GM18517 (cell line): ENCODE data around the gene TYW3.
"Not testable (repeated sequence)": the region's sequence is repeated elsewhere in the genome, so short reads cannot be mapped to it uniquely, and the experiment has no call there.

ENCODE experiments used
- ATAC-seq: cut with Tn5 transposase; IDR thresholded peaks from one replicate; pipeline ENCODE4 v1.9.1; 2021; ENCODE audit warnings: mild to moderate bottlenecking, moderate library complexity; ENCODE audit not compliant: unreplicated experiment

Gene TYW3

GRCh38 chr1:74729741-74730478 is 3.0 kb upstream of the TYW3 start:
- ATAC-seq = no peak

- peak; percentile 39 for ATAC-seq
These were observed 1.4 kb upstream of the TYW3 start for GRCh38 chr1:74731399-74732052.

- ATAC-seq = peak; percentile 15
These were observed 643 bp upstream of the TYW3 start for GRCh38 chr1:74732071-74732946.

- peak; percentile 58 for ATAC-seq
These were observed 892 bp downstream of the TYW3 start for GRCh38 chr1:74733604-74734484.

- no peak for ATAC-seq
These were observed 4.4 kb downstream of the TYW3 start for GRCh38 chr1:74737333-74737732.

- ATAC-seq = not testable (repeated sequence)
These were observed 7.5 kb downstream of the TYW3 start for GRCh38 chr1:74740307-74740980.

GRCh38 chr1:74745247-74745646 is 12.3 kb downstream of the TYW3 start:
- ATAC-seq = not testable (repeated sequence)

- ATAC-seq = peak; percentile 92
These were observed 16.0 kb downstream of the TYW3 start for GRCh38 chr1:74748960-74749359.

GRCh38 chr1:74753104-74753503 is 20.2 kb downstream of the TYW3 start:
- no peak for ATAC-seq

- ATAC-seq = no peak
These were observed 22.5 kb downstream of the TYW3 start for GRCh38 chr1:74755475-74755874.

GRCh38 chr1:74756650-74757049 is 23.7 kb downstream of the TYW3 start:
- ATAC-seq = not testable (repeated sequence)

- ATAC-seq = no peak
These were observed 30.9 kb downstream of the TYW3 start for GRCh38 chr1:74763807-74764206.

GRCh38 chr1:74766579-74766978 is 33.6 kb downstream of the TYW3 start:
- ATAC-seq = no peak

- ATAC-seq = no peak
These were observed 34.5 kb downstream of the TYW3 start for GRCh38 chr1:74767490-74767889.

- ATAC-seq = peak; percentile 82
These were observed 39.1 kb downstream of the TYW3 start for GRCh38 chr1:74771913-74772515.

GRCh38 chr1:74772945-74773344 is 40.0 kb downstream of the TYW3 start:
- no peak for ATAC-seq

GRCh38 chr1:74773582-74773981 is 40.6 kb downstream of the TYW3 start:
- ATAC-seq = no peak

GRCh38 chr1:74775735-74776134 is 42.8 kb downstream of the TYW3 start:
- no peak for ATAC-seq

- ATAC-seq = no peak
These were observed 44.6 kb downstream of the TYW3 start for GRCh38 chr1:74777525-74777924.

- ATAC-seq = no peak
These were observed 46.8 kb downstream of the TYW3 start for GRCh38 chr1:74779750-74780149.
